Erythroblast (primary cell): Measurements from ENCODE around the gene PEDS1.

Experiments used
- GATA1 ChIP-seq: IDR thresholded peaks from 2 replicates; pipeline ENCODE4 v1.6.1; 2011; ENCODE audit warnings: low read depth, mild to moderate bottlenecking, control low read depth, low read length, moderate library complexity
- POLR2A ChIP-seq: IDR thresholded peaks from 2 replicates; pipeline ENCODE4 v1.6.1; 2011; ENCODE audit warnings: mild to moderate bottlenecking, low read length

- no peak for TF ChIP-seq POLR2A
- TF ChIP-seq GATA1, result no peak
Measured at GRCh38 chr20:50170549-50171220, 17.2 kb upstream of the PEDS1 start.
